T-helper 2 cell treated with Interferon-gamma antibody and Interleukin-4, amounts not matched to agents 100 ng/mL and 5 ng/mL, for 36 hours (primary cell): ENCODE results near the gene GKN2. TPM values are rescaled to one million over a fixed set of nuclear protein-coding genes. Genes with fewer than 3 reads are reported as not detected.
"Not testable (repeated sequence)": the region's sequence is repeated elsewhere in the genome, so short reads cannot be mapped to it uniquely, and the experiment has no call there.

Source experiments
- intact Hi-C: fragments of 100-400 bp; cut with micrococcal nuclease; formaldehyde crosslinking; loops from one replicate; pipeline ENCODE4 v1.15.1; 2023
- total RNA-seq: library from RNA; stranded (reverse); gene quantifications from 2 replicates; pipeline ENCODE4 v1.2.3, GENCODE V29; 2022

The GKN2 gene
- total RNA-seq, 1 donor from 2014 or later = not detected

DNA sequence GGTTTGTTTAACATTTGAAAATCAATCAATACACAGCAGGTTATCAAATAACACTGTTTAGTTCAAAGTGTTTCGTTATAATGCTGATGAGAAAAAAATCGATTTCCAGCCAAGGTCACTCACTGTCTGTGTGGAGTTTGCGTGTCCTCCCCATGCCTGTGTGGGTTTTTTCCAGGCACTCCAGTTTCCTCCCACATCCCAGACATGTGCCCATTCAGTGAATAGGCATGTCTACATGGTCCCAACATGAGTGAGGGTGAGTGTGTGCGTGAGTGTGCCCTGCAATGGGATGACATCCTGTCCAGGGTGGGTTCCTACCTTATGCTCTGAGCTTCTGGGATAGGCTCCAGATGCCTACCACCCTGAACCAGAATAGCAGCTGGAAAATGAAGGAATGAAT, 8.7 kb upstream of the GKN2 start:
- intact Hi-C loops = no loop called here

DNA sequence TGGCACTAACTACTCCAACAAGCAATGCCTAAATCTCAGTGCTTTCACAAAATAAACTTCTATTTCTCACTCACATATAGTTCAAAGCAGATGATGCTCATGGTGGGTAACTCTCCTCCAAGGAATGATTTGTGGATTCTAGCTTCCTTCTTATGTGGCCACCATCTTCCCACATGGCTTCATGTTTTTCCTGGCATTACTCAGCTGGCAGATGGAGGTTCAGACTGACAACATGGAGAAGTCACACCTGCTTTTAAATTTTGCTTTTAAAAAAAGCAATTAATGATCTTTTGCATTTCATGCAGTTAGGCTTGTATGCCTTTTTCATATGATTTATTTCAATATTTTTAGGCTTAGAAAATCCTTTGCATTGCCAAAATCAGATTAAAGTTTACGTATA, 6.3 kb upstream of the GKN2 start:
- intact Hi-C loops = no loop called here

DNA sequence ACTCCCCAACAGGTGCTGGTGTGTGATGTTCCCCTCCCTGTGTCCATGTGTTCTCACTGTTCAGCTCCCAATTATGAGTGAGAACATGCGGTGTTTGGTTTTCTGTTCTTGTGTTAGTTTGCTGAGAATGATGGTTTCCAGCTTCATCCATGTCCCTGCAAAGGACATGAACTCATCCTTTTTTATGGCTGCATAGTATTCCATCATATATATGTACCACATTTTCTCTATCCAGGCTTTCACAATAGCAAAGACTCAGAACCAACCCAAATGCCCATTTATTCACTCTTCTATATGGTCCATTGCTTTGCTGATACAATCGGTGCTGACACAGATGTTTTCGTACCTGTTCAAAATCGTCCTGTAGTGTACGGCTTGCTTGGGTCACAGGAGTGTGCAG, 2.7 kb upstream of the GKN2 start:
- intact Hi-C loops = not testable (repeated sequence)

DNA sequence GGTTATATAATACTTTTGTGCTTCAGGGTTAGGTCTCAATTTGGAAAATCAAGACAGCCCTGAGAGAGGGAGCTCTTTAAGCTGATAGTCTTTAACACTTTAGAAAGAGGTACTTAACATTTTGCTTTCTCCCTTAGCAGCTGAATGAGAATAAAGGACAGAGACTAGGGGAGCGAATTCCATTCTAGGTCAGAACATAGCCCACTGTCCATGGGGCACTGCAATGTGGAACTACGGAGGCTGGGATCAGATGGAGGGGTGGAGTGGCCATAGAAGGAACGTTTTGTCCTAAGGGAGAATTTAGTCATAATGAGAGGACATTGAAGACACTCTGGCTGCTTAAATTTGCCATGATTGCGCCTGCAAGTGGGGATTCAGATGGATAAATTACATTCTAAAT, 794 bp downstream of the GKN2 start:
- intact Hi-C loops = no loop called here

DNA sequence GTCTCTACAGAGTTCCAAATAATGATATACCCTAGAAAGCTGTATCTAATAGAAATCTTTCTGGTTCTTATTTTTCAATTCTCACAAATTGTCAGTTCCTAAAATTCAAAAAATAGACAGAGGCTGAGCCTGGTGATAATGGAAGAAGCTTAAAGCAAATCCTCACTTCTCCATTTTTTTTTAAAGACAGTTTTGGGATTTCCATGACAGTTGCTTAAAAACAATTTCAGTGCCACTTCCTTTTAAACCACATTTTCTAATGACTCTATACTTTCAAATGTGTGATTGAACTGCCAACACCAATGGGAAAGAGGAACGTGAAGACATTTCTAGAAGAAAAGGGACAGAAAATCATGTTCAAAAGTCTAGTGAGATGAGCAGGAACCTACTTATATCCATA, 4.0 kb downstream of the GKN2 start:
- intact Hi-C loops = no loop called here

DNA sequence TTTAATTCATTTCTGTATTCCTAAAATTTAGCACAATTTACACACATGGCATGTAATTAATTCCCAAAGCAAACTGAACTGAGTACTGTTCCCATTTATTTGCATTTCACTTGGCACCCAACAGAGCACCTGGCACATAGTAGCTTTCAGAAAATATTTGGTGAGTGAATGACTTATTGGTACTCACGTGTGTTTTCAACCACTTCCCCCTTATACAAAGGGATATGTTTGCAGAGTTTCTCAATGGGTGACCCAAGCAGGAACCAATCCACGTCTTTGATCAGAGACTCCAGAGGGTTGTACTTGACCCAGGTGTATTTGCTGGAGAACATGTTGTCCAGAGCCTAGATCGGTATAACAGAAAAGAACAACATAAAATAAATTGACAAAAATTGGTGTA, 6.6 kb downstream of the GKN2 start:
- intact Hi-C loops = no loop called here

DNA sequence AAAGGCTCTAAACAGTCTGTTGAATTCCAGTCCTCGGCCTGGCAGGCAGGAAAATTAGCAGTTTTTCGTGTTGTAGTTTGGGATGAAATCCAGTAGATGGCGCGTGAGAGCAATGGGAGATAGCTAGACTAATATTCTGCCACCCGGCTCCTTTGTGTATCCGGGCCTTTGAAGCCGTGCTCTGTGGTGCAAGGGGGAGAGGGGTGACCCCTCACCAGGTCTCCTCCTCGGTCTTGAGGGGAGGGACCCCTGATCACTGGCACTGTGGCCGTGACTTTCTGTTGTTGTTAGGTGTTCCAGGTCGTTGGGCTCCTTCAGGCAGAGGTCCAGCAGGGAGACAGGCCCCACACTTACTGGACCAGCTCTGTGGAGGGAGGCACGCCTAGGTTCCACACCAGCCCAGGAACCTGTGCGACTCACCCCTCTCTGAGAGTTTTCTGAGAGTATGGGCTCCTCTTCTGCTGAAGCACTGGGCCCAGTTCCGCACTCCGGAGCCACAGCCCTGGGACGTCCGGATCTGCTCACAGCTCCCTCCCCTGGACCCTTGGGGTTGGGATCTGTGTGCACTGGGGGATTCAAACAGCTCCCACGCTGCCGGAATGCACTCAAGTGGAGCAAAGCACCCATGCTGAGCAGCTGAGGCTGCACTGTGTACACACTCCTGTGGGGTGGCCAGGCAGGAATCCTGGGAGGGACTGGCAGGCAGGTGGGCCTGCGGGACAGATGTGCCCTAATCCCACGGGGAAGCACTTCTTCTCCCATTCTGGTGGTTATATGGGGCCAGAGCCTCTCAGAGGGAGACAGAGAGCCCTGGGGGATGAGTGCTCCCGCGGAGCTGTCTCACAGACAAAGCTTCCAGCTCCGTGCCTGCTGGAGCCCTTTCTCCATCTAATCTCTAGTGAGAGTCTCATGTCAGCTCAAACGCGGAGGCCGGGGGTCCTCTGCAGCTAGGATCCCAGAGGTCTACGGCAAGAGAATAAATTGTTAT, 8.8 kb downstream of the GKN2 start:
- intact Hi-C loops = no loop called here

DNA sequence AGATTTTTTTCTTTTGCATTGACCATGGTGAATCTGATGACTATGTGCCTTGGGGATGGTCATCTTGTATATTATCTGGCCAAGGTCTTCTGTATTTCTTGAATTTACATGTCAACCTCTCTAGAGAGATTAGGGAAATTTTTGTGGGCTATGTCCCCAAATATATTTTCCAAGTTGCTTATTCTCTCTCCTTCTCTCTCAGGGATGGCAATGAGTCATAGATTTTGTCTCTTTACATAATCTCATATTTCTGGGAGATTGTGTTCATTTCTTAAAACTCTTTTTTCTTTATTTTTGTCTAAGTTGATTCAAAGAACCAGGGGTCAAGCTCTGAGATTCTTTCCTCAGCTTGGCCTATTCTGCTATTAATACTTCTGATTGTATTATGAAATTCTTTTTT, 9.9 kb downstream of the GKN2 start:
- intact Hi-C loops = no loop called here

DNA sequence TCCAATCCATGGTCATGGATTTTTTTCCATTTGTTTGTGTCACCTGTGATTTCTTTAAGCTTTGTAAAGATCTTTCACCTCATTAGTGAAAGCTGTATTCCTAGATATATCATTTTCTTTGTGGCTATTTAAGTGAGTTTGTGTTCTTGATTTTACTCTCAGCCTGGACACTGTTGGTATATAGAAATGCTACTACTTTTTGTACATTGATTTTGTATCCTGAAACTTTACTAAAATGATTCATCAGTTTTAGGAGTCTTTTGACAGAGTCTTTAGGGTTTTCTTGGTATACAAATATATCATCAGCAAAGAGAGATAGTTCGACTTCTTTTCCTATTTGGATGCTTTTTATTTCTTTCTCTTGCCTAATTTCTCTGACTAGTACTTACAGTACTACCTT, 12.3 kb downstream of the GKN2 start:
- intact Hi-C loops = no loop called here

DNA sequence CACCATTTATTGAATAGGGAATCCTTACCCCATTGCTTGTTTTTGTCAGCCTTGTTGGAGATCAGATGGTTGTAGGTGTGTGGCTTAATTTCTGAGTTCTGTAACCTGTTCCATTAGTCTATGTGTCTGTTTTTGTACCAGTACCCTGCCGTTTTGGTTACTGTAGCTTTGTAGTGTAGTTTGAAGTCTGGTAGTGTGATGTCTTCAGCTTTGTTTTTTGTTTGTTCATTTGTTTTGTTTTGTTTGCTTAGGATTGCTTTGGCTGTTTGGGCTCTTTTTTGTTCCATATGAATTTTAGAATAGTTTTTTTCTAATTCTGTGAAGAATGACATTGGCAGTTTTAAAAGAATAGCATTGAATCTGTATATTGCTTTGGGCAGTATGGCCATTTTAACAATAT, 12.7 kb downstream of the GKN2 start:
- intact Hi-C loops = no loop called here

DNA sequence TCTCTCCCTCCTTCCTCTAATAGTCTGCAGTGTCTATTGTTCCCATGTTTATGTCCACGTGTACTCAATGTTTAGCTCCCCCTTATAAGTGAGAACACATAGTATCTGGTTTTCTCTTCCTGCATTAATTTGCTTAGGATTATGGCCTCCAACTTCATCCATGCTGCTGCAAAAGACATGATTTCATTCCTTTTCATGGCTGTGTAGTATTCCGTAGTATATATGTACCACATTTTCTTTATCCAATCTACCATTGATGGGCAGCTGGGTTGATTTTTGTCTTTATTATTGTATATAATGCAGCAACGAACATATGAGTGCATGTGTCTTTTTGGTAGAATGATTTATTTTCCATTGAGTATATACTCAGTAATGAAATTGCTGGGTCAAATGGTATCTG, 13.8 kb downstream of the GKN2 start:
- intact Hi-C loops = no loop called here

DNA sequence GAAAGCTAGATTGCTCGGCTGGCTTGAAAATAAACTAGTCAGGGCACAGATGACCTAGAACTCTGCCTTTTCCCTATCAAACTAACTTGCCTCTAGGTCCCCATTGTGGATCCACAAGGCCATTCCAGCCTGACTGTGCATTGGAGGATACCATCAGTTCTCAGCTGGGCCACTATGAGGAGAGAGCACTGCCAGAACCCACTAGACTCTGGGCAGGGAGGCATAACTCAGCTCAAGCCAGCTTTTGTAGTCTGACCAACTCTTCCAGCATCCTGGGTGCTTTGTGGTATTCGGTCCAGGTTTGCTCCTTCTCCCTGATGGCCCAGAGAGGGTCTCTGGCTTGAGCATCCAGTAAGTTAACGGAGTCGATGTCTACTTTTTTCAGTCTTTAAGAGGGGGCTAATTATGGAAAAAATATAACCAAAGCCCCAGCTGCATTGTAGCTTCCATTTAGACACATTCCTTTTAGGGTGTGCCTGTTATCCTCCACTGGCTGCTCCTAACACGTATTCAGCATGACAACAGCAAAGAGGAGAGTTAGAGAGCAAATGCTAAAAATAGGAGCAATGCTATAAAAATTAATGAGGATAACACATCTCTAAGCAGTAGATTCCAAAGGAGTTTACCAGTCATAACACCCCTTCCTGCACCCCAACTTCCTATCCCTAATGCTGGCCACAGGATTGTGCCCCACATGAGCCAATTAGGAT, 15.2 kb downstream of the GKN2 start:
- intact Hi-C loops = no loop called here

DNA sequence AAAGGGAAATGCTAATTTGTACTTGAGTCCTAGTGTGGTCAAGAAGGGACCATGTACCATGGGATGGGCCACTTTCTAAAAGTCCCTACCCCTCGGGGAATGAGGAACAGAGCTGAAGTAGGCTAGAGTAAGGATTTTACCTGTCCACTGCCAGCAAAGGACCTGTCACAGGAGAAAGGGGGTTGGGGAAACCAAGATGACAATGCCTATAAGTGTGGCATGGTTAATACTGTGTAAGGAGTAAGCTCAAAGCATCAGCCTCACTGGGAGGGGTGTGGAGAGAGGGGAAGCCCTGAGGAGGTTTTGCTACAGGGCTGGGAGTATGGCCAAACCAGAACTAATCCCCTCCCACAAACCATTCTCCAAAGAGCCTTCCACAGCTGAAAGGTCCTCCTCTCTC, 15.8 kb downstream of the GKN2 start:
- intact Hi-C loops = no loop called here

DNA sequence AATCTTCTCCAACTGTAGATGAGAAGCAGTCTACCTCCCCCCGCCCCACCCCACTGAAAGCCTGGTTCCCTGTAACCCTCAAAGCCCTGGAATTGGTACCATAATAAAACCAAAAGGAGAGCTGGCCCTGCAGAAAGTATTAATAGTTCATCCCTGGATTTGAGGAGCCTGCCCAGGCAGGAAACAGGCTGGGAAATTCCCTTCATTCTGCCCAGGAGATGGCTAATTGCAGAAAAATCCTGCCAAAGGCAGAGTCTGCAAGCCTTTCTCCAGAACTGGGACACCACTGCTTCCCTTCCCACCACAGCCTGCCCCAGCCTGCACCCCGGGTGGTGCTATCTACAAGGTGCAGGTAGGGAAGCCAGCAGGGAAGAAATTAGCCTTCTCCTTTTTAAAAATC, 16.3 kb downstream of the GKN2 start:
- intact Hi-C loops = no loop called here

DNA sequence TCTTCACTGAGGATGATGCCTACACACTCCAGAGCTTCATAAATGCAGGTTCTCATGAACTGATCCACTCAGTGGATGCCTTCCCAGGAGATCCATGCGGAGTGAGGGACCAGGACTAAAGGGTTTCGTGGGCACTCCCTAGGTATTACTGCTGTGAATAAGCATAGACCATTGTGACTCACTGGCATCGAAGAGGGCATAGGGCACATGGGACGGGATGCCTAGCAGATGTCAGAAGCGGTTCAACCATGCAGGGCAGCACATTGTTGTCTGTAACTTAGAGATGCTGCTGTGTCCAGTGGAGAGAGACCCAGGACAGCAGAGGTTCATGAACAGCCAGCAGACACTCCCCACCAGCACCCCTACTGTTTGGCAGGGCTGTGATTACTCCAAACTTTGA, 17.2 kb downstream of the GKN2 start:
- intact Hi-C loops = no loop called here

DNA sequence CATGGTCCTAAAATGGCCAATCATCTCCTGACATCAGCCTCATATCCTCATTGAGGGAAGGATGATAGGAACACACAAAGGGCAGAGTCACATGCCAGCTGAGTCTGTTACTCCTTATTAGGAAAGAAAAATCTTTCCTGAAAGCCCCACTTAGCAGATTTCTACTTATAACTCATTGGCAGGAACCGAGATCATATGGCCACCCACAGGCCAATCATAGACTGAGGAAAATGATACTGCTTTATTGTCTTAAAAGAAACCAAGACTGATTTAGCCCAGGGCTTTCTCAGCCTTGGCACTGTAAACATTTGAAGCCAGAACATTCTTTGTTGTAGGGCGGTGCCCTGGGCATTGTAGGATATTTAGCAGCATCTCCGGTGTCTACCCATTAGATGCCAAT, 18.7 kb downstream of the GKN2 start:
- intact Hi-C loops = no loop called here

DNA sequence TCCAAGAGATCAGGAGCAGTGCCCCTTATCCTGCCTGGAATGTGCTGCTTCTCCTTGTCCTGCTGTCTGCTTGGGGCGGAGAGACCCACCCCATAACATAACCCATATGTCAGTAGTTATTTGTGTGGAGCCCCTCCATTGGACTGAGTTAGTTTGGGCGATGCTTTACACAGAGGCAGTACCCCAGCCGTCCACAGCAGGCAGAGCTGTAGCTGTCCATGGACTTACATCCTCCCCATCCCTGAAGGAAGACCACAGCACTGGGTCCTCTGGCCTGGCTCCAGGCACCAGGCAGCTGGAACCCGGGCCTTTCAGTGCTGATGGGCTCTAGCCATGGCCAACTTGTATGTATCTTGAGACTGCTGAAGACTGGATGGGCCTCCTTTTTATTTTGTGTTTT, 20.3 kb downstream of the GKN2 start:
- intact Hi-C loops = no loop called here

DNA sequence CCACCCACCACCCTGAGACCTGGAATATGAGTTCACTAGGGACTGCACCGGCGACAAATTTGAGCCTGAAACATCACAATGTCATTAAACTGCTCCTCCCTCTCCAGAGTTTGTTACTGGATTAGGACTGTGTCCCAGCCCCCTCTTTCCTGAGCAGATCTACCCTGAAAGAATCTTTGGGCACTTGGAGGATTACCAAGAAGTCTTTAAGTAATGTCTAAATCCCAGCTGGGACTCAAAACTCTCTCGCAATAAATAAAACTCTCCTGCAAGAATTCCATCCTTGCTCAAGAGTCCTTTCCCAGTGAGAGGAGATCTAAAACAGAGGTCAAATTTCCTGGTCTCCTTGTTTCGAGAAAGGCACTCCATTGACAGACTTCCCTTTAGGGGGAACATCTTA, 20.9 kb downstream of the GKN2 start:
- intact Hi-C loops = no loop called here

DNA sequence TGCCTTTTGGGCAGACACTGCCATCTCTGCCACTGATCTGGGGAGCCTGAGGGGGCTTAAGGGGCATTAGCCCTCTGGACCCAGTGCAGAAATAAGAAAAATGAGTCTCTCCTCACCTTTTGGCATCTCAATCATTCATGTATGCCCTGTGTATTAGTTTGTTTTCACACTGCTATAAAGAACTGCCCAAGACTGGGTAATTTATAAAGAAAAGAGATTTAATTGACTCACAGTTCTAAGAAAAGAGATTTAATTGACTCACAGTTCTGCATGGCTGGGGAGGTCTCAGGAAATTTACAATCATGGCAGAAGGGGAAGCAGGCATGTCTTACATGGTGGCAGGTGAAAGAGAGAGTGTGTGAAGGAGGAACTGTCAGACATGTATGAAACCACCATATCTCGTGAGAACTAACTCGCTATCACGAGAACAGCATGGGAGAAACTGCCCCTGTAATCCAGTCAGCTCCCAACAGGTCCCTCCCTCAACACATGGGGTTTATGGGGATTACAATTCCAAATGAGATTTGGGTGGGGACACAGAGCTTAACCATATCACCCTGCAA, 21.5 kb downstream of the GKN2 start:
- intact Hi-C loops = no loop called here

DNA sequence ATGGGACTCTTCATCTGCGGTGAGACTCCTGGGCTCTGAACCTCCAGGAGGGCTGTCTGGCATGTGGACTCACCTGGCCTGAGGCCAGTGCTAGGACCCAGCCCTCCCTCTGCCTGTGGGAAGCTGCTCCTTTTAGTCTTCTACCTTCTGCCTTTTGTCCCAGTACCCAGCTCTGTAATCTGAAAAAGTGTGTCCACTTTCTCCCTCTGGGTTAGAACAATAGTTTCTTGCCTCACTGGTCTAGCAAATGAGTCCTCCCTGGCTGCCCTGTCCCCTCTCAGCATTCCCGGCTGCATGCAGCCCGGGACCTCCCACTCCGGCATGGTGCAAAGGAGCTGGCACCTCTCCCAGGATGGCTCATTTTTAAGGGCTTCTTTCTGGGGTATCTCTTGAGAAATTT, 25.9 kb downstream of the GKN2 start:
- intact Hi-C loops = loop anchor here (5.0 to 10.0 kb wide), 2 partner anchors 319 to 662 kb away; no protein-coding TSS in a partner anchor

DNA sequence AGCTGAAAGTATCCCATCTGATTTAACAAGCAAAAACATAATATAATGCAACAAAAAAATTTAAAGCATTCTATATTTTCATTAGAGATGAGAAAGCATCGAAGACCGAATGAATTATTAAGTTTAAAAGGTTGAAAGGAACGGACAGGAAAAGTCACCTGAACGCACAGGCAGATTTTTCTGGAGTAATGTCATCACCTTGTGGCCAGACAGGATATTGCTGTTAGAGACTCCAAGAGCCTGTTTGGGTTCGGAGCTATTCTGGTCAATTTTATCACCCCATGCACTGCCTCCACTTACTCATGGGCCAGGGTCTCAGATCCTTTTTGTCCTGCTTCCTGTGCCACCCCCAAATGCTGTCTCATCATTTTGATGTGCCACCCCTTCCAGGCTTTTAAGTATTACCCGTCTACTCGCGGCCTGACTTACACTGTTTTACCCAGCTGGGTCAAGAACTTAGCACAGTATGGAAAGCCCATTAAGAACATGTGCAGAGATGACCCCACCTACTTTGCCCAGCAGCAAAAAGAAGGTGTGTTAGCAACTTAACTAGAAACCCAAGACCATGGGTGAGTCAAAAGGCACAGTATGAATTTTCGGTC, 27.3 kb downstream of the GKN2 start:
- intact Hi-C loops = loop anchor here (1.0 to 10.0 kb wide), 7 partner anchors 15 to 661 kb away; no protein-coding TSS in a partner anchor

DNA sequence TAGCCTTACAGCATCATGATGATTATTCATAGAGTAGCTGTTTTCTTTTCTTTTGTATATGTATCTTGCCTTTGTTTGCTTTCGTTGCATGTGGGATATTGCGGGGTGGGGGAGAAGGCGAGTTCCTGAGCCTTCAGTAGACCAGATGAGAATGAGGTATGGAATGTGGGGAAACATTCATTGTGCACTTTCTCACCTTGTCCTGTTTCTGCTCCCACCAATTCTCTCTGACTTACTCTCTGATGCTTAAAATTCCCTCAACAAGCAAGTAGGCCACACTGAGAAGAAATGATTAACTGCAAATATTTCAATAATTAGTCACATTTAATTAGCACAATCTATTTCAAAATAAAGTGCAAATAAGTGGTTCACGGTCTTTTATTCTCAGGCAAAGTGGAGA, 31.0 kb downstream of the GKN2 start:
- intact Hi-C loops = loop anchor here (10.0 kb wide), 1 partner anchor 657 kb away; no protein-coding TSS in a partner anchor
